HG02759 (cell line): Measurements from ENCODE around the gene FGR.

Experiments used
- ATAC-seq: cut with Tn5 transposase; IDR thresholded peaks from one replicate; pipeline ENCODE4 v1.9.1; 2021; ENCODE audit warnings: mild to moderate bottlenecking, moderate library complexity; ENCODE audit not compliant: unreplicated experiment

Gene FGR

DNA sequence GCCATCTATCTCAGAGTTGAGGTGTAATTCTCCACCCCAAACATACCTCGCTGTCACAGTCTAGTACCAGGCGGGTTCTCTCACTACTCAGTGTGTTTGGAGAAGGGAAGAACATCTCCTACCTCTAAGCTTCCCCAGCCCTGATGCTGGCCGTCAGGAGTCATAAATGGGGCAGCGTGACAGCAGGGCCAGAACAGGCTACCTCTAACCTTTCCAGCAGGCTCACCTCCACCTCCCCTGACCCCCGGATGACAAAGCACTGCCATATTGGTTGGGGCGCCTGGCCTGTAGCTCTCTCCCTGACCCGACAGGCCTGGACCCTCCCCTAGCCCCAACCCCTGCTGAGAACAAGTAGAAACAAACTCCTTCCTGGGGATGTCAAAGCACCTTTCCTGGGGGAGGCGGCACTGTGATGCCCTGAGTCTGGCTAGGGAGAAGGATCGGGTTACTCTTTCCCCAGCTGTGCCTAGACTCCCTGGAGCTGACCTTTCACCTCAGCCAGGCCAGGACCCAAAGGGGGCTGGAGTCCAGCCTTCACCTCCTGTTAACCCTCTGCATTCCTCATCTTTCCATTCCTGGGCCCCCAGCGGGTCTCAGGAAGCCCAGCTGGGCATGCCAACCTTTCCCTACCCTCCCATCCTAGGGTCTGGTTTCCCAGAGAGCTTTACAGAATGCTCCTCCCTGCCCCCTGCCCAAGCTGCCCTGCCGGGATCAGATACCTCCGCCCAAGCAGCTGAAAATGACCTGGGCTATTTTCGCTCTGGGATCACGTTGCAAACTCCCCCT, 65.3 kb downstream of the FGR start:
- ATAC-seq, result no peak

DNA sequence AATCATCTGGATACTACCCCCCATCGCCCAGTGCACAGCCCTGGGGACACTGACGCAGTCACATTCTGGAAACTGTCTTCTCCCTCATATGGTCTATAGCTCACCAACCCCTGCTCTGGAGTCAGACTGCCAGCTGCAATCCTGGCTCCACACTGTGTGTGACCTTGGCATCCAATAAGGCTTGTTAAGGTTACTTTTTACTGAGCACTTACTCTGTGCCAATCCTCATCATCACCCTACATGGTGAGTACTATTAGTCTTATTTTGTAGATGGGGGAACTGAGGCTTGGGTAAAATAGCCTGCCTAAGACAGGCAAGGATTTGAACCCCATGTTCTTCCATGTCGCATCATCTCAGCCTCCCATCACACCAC, 65.9 kb downstream of the FGR start:
- ATAC-seq, result no peak

- ATAC-seq, result peak; percentile 93
Measured at GRCh38 chr1:27568300-27569087, 66.5 kb downstream of the FGR start.

DNA sequence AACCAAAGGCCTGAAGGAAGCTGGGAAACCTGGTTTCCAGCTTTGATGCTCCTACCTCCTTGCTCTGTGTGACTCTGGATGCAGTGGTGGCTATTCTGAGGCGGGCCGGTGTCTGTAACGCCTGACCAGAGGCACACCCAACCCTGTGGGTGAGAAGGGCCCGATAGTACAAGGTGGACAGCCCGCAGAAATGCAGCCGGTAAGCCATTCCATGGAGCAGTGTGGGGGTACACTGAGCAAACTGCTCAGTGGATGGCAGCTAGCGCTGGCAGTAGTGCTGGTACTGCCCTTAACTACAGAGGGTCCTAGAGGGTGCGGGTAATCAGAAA, 67.0 kb downstream of the FGR start:
- ATAC-seq, result no peak

DNA sequence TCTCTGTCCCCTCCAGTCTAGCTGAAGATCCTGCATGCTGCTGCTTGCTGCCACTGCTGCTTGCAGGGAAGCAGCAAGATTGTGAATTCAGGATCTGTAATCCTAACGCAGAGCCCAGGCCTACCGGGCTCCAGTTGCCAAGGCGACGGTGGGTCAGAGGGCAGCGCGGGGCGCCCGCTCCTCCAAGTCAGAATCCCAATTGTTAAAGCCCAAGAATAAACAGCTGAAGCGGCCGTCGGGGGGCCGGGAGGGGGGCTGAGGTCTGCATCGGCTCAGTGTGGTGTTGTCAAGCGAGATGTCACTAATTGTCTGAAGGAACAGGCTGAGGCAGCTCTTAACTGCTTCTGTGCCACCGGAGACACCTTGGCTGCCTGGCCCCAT, 67.8 kb downstream of the FGR start:
- ATAC-seq, result no peak

DNA sequence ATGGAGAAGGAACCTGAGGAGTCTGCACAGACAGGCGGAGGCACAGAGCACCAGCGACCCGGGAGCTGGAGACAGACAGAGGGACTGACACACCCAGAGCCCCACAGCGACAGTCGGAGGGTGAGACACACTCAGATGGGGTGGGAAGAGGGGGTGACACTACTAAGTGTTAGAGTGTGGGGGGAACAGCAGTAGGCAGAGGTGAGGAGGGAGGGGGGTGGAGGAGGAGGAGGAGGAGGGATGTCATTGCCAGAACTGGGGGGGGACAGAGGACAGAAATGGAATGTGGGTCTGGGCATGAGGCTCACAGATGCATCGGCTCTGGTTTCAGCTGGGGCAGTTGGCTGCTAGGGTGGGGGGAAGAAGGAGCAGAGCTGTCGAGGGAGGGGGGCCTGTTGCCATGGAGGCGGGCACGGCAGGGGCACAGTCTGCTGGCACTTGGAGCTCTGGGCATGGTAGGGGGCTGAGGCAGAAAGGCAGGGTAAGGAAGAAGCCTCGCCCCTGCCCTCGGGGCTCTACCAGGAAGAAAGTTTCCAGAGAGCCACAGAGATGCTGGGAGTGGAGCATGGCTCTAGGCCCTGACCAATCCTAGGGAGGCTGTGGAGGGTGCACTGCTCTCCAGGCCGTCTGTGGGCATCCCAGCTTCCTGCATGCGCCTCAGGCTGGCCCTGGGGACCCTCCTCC, 68.4 kb downstream of the FGR start:
- ATAC-seq, result no peak

GRCh38 chr1:27564710-27565649, 70.0 kb downstream of the FGR start:
- ATAC-seq, result no peak

- ATAC-seq, result no peak
Measured at GRCh38 chr1:27563591-27564471, 71.2 kb downstream of the FGR start.

DNA sequence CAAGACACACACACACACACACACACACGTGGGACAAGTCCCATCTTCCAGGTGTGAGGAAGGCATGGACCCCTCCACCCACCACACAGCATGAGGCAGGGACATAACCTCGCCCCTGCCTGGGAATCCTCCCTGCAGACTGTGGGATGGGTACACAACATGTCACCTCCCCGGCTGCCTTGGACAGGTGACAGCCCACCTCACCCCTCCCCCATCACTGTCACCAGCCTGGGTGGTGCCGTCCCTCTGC, 71.7 kb downstream of the FGR start:
- no peak for ATAC-seq

DNA sequence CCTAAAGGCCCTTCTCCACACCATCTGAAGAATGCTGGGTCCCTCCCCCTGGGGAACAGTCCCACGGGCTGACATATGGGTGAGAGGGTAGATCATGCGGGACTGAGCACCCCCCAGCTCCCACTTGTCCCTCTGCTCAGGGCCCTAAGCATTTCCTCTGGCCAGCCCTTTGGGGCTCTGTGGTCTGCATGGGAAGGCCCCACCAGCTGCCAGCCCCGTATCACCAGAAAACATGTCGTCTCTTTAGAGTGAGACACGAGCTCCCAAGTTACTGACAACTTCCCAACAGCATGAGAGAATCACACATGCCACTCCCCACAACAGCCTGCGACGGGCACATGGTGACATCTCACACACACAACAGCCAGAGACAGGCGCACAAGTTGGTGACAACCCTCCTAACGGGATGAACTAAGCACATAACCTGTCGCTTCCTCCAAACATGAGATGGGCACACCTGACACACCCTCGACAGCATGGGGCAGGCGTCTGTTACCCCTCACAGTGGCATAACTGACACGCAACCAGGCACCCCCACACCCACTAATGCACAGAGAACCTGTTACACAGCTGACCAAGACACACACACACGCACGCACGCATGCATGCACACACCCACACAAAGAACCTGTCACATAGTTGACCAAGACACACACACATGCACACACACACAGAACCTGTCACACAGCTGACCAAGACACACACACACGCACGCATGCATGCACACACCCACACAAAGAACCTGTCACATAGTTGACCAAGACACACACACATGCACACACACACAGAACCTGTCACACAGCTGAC, 72.2 kb downstream of the FGR start:
- no peak for ATAC-seq
